Measurements from ENCODE around the gene KRT12.

GRCh38 chr17:40883626-40884334 lies 16.8 kb upstream of the KRT12 start:
- TF ChIP-seq RAD21 (IDR thresholded peaks at IDR 0.05) = no peak
- TF ChIP-seq, protein P1, sequence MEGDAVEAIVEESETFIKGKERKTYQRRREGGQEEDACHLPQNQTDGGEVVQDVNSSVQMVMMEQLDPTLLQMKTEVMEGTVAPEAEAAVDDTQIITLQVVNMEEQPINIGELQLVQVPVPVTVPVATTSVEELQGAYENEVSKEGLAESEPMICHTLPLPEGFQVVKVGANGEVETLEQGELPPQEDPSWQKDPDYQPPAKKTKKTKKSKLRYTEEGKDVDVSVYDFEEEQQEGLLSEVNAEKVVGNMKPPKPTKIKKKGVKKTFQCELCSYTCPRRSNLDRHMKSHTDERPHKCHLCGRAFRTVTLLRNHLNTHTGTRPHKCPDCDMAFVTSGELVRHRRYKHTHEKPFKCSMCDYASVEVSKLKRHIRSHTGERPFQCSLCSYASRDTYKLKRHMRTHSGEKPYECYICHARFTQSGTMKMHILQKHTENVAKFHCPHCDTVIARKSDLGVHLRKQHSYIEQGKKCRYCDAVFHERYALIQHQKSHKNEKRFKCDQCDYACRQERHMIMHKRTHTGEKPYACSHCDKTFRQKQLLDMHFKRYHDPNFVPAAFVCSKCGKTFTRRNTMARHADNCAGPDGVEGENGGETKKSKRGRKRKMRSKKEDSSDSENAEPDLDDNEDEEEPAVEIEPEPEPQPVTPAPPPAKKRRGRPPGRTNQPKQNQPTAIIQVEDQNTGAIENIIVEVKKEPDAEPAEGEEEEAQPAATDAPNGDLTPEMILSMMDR (IDR thresholded peaks at IDR 0.05; ENCODE audit: low read depth, low read length, missing input control) = no peak
- TF ChIP-seq, protein P2, sequence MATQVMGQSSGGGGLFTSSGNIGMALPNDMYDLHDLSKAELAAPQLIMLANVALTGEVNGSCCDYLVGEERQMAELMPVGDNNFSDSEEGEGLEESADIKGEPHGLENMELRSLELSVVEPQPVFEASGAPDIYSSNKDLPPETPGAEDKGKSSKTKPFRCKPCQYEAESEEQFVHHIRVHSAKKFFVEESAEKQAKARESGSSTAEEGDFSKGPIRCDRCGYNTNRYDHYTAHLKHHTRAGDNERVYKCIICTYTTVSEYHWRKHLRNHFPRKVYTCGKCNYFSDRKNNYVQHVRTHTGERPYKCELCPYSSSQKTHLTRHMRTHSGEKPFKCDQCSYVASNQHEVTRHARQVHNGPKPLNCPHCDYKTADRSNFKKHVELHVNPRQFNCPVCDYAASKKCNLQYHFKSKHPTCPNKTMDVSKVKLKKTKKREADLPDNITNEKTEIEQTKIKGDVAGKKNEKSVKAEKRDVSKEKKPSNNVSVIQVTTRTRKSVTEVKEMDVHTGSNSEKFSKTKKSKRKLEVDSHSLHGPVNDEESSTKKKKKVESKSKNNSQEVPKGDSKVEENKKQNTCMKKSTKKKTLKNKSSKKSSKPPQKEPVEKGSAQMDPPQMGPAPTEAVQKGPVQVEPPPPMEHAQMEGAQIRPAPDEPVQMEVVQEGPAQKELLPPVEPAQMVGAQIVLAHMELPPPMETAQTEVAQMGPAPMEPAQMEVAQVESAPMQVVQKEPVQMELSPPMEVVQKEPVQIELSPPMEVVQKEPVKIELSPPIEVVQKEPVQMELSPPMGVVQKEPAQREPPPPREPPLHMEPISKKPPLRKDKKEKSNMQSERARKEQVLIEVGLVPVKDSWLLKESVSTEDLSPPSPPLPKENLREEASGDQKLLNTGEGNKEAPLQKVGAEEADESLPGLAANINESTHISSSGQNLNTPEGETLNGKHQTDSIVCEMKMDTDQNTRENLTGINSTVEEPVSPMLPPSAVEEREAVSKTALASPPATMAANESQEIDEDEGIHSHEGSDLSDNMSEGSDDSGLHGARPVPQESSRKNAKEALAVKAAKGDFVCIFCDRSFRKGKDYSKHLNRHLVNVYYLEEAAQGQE (IDR thresholded peaks at IDR 0.05) = no peak

All from liver (tissue), 3 donors.